Islet of Langerhans (tissue), 1 donor: ENCODE measurements around the gene HTR3B.

Source experiments
- FAIRE-seq: peaks from one replicate; lab custom pipeline; 2011; peaks lifted over from hg19 to GRCh38; lab: Jason Lieb, UNC

The HTR3B gene

GRCh38 chr11:113947994-113948393 is 43.4 kb downstream of the HTR3B start:
- no peak for FAIRE-seq

GRCh38 chr11:113949891-113950290 is 45.3 kb downstream of the HTR3B start:
- no peak for FAIRE-seq

- no peak for FAIRE-seq
Measured at GRCh38 chr11:113951537-113951936, 46.9 kb downstream of the HTR3B start.

DNA sequence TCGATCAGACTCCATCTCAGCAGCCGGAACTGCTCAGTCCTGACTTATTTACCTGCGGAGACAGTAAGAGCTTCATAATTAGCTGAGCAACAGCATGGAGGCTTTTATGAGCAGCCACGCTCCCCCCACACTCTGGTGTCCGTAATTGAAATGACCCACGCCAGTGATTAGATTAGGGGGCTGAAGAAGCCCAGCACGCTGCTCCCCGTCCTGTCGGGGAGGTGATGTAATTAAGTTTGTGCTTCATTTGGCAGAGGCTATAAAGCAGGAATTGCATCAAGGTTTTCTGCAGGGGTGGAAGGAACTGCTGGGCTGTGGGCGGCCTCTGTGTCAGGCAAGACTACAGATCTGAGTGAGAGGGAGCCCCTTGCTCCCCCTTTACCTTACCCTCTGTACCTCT is 47.5 kb downstream of the HTR3B start:
- no peak for FAIRE-seq

DNA sequence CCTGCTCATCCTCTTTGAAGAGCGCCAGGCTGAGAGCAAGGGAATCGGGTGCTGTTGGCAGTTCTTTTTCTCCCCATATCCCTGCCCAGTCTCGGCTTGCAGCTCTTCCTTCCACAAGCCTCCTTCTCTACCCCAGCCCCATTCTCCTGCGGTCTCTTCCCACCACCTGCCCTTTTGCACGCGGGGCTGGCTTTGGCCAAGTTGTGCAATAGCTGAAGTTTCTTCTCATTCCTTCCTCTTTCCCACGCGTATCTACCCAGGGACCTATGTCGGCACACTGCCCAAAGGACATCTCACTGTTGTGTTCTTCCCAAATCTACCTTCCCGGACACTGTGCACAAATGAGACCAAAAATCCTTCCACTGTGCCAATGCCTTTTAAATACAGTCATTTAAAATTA is 48.0 kb downstream of the HTR3B start:
- FAIRE-seq = no peak

DNA sequence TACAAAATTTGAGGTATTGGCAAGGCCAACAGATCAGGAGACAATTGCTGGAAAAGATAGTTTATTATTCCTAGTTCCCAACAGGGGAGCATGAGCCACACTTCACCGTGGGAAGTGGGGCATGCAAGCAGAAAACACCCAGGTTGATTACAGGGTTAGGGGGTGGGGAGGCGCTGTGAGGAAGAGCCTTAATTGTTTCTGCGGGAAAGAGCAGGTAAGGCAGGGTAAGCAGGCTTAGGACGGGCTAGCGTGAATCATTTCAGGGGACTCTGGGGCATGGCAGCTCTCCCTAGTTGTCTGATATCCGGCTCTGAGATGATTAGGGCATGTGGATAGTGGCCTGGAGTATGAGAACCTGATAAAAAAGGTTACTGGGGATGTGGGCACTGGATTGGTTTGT is 49.6 kb downstream of the HTR3B start:
- no peak for FAIRE-seq

- no peak for FAIRE-seq
Measured at GRCh38 chr11:113956986-113957385, 52.4 kb downstream of the HTR3B start.

DNA sequence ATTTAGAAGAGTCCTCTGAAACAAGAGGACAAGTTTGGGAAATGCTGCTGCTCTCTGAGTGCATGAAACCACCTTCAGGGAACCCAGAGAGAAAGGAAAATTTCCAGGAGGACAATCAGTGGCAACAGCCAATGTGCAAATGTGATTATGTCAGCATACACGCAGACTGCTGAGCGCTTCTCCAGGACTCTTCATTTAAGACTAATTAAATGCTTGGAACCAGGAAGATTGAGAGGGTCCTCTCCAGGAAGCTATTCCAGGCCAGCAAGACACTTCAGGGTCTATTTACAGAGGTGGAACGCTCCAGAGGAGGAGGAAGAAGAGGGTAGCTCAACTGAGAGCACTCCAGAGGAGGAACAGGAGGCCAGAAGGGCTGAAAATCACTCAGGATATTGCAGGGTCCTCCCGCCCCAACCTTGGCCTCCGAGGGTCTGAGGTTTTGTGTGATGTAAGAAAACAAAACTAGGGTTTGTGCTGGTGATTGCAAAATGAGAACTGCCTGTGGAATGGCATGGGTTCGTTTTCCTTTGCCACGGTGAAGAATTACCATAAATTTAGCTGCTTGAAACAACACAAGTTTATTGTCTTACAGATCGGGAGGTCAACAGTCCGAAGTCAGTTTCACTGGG is 56.2 kb downstream of the HTR3B start:
- no peak for FAIRE-seq

- FAIRE-seq = no peak
Measured at GRCh38 chr11:113967361-113967760, 62.8 kb downstream of the HTR3B start.

GRCh38 chr11:113971506-113972195 is 67.1 kb downstream of the HTR3B start:
- FAIRE-seq = no peak

DNA sequence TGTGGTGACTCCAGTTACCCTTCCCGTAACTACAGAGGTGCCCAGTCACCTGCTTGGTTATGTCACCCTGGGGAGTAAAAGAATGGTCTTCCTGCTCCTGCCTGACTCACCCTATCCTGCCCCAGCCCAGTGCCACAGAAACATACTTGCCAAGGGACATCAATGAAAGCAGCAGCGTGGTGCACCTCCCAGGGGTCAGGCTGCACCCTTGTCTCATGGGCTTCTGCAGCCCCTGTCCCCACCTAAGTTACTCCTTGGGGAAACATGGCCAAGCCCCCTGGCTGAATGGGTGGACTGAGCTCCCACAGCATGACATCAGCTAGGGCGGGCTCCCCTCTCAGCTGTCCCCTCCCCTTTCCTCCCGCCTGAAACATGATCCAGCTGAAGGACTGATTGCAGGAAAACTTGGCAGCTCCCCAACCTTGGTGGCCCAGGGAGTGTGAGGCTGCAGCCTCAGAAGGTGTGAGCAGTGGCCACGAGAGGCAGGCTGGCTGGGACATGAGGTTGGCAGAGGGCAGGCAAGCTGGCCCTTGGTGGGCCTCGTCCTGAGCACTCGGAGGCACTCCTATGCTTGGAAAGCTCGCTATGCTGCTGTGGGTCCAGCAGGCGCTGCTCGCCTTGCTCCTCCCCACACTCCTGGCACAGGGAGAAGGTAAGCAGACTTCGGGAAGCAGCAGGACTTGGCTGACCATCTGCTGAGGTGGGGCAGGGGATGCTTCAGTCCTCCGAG is 70.3 kb downstream of the HTR3B start, which contains the start of gene HTR3A:
Gene HTR3A, plus strand, starts transcription at position 368 of the 730 bp plus-strand sequence. Its CDS starts 218 bp downstream, at position 586.
- no peak for FAIRE-seq

- FAIRE-seq = no peak
Measured at GRCh38 chr11:113977071-113977490, 72.5 kb downstream of the HTR3B start.

DNA sequence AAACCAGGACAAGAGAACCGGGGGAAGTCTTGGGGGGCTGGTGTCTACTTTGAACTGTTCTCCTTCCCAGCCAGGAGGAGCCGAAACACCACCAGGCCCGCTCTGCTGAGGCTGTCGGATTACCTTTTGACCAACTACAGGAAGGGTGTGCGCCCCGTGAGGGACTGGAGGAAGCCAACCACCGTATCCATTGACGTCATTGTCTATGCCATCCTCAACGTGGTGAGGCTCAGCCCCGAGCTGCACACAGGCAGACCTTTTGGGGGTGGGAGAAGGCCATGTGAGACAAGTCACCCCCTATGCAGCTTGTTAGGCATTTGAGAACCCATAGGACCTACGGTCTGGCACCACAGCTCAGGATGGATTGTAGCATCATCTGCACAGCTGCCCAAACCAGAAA is 73.1 kb downstream of the HTR3B start:
- FAIRE-seq = no peak

- FAIRE-seq = no peak
Measured at GRCh38 chr11:113979431-113979830, 74.8 kb downstream of the HTR3B start.

GRCh38 chr11:113980785-113981184 is 76.2 kb downstream of the HTR3B start:
- no peak for FAIRE-seq

DNA sequence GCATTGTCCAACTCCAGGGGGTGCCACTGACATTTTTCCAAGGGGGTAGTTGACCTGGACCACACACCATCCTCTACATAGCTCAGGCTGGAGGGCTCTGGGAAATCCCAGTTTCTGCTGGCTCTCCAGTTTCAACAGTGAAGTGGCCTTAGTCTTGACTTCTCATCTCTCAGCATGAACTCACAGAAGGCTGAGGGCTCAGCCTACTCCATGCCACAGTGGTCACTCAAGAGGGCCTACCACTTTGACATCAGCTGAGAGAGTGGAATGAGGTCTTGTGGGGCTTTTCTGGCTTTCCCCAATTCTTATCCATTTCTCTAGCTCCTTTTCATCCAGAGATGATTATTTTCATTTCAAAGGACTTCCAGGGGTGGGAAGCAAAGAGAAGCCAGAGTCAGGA is 77.7 kb downstream of the HTR3B start:
- no peak for FAIRE-seq

DNA sequence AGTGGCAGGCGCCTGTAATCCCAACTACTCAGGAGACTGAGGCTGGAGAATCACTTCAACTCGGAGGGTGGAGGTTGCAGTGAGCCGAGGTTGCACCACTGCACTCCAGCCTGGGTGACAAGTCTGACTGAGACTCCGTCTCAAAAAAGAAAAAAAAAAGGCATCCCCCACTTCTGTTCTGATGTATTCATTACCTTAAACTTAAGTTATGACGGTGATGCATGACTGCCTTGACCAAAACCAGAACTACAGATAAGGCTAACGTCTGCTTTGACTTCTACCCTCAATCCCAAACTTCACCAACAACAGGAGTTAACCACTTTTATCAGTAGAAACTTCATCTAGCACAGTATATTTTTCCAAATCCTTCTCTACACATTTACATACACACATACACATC is 80.2 kb downstream of the HTR3B start:
- no peak for FAIRE-seq

- no peak for FAIRE-seq
Measured at GRCh38 chr11:113985906-113986305, 81.3 kb downstream of the HTR3B start.

DNA sequence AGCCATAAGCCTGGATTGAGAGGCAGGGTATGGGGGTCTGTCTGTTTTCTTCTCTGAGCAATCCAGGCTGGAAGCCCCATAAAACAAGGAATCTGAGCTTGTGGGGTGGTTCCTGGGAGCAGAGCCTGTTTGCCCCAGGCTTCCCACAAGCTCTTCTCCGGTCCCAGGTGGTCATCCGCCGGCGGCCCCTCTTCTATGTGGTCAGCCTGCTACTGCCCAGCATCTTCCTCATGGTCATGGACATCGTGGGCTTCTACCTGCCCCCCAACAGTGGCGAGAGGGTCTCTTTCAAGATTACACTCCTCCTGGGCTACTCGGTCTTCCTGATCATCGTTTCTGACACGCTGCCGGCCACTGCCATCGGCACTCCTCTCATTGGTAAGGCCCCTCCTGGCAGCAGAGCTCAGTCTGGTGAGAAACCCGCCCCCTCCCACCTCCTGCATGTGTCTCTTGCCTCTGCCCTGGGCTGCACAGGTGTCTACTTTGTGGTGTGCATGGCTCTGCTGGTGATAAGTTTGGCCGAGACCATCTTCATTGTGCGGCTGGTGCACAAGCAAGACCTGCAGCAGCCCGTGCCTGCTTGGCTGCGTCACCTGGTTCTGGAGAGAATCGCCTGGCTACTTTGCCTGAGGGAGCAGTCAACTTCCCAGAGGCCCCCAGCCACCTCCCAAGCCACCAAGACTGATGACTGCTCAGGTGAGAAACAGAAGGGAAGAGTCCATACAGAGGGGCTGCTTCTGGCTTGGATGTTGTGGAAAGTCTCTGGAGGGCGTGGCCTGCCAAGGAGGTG is 82.0 kb downstream of the HTR3B start:
- no peak for FAIRE-seq

DNA sequence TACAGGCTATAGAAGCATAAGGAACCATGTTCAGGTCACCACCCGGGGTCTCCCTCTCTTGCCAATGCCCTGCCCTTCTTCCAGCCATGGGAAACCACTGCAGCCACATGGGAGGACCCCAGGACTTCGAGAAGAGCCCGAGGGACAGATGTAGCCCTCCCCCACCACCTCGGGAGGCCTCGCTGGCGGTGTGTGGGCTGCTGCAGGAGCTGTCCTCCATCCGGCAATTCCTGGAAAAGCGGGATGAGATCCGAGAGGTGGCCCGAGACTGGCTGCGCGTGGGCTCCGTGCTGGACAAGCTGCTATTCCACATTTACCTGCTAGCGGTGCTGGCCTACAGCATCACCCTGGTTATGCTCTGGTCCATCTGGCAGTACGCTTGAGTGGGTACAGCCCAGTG is 84.8 kb downstream of the HTR3B start:
- FAIRE-seq = no peak

DNA sequence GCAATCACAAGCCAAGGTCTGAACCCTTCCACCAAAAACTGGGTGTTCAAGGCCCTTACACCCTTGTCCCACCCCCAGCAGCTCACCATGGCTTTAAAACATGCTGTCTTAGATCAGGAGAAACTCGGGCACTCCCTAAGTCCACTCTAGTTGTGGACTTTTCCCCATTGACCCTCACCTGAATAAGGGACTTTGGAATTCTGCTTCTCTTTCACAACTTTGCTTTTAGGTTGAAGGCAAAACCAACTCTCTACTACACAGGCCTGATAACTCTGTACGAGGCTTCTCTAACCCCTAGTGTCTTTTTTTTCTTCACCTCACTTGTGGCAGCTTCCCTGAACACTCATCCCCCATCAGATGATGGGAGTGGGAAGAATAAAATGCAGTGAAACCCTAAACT is 85.3 kb downstream of the HTR3B start:
- FAIRE-seq = no peak

DNA sequence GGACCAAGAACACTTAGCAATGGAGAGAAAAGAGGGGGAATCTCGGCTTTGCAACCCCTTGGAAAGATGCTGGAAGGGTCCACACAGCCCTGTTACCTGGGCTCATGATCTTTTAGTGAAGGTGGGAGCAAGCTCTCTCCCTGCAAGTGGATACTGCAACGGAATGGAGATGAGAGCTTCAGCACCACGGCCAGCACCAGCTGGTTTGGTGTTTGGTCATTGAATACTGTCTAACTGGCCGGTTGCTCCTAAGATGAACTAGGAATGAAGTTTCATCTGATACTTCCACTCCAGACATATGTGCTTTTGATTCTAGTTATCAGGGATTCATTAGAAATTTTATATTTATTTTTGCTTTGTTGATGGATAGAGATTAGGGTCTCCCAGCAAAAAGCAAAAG is 86.6 kb downstream of the HTR3B start:
- no peak for FAIRE-seq
